HCT116 (cell line): ENCODE measurements around the gene KPNB1.

Experiments used
- EZH2phosphoT487 ChIP-seq: fragments of 200-600 bp; IDR thresholded peaks from 2 replicates; pipeline ENCODE4 v1.6.1; 2018; ENCODE audit warnings: antibody characterized with exemption, borderline replicate concordance
- POLR2A ChIP-seq: IDR thresholded peaks from 2 replicates; pipeline ENCODE4 v1.7.0; 2011; ENCODE audit warnings: borderline replicate concordance; ENCODE audit not compliant: insufficient read depth, insufficient read length; ENCODE audit errors: extremely low read depth
- RAD21 ChIP-seq: IDR thresholded peaks from 2 replicates; pipeline ENCODE4 v1.6.1; 2012; ENCODE audit warnings: low read depth, mild to moderate bottlenecking
- ZNF274 ChIP-seq: fragments of 200-500 bp; sonication (Bioruptor generic); IDR thresholded peaks from 2 replicates; pipeline ENCODE4 v1.6.1; 2014; ENCODE audit warnings: mild to moderate bottlenecking, low read depth, low read length, inconsistent platforms
- TF ChIP-seq, protein P1 (sequence below), 3 experiments: fragments of 200-600 bp in 1 of 3; sonication (generic) in 1 of 3; IDR thresholded peaks in 2 of 3; conservative IDR thresholded peaks in 1 of 3; 2 replicates each; pipeline ENCODE4 v1.5.1; 2012 to 2017; ENCODE audit warnings: low read depth in 2 of 3, low read length in 2 of 3, antibody characterized with exemption in 1 of 3, borderline replicate concordance in 1 of 3, control low read depth in 1 of 3, mild to moderate bottlenecking in 1 of 3, mixed read lengths in 1 of 3, mixed run types in 1 of 3, moderate library complexity in 1 of 3; ENCODE audit not compliant: insufficient read depth in 1 of 3
- TF ChIP-seq, protein P2 (sequence below): IDR thresholded peaks from 2 replicates; pipeline ENCODE4 v1.6.1; 2012; ENCODE audit warnings: low read depth

GRCh38 chr17:47686276-47686635 lies 36.5 kb downstream of the KPNB1 start:
- no peak for TF ChIP-seq RAD21
- TF ChIP-seq, protein P1, sequence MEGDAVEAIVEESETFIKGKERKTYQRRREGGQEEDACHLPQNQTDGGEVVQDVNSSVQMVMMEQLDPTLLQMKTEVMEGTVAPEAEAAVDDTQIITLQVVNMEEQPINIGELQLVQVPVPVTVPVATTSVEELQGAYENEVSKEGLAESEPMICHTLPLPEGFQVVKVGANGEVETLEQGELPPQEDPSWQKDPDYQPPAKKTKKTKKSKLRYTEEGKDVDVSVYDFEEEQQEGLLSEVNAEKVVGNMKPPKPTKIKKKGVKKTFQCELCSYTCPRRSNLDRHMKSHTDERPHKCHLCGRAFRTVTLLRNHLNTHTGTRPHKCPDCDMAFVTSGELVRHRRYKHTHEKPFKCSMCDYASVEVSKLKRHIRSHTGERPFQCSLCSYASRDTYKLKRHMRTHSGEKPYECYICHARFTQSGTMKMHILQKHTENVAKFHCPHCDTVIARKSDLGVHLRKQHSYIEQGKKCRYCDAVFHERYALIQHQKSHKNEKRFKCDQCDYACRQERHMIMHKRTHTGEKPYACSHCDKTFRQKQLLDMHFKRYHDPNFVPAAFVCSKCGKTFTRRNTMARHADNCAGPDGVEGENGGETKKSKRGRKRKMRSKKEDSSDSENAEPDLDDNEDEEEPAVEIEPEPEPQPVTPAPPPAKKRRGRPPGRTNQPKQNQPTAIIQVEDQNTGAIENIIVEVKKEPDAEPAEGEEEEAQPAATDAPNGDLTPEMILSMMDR (IDR thresholded peaks at IDR 0.05 in 2 of 3, conservative IDR thresholded peaks at IDR 0.05 in 1 of 3; ENCODE audit: borderline replicate concordance in 1 of 3, insufficient read depth in 1 of 3, low read depth in 2 of 3, low read length in 2 of 3), result no peak
- TF ChIP-seq ZNF274, result no peak
- TF ChIP-seq, protein P2, sequence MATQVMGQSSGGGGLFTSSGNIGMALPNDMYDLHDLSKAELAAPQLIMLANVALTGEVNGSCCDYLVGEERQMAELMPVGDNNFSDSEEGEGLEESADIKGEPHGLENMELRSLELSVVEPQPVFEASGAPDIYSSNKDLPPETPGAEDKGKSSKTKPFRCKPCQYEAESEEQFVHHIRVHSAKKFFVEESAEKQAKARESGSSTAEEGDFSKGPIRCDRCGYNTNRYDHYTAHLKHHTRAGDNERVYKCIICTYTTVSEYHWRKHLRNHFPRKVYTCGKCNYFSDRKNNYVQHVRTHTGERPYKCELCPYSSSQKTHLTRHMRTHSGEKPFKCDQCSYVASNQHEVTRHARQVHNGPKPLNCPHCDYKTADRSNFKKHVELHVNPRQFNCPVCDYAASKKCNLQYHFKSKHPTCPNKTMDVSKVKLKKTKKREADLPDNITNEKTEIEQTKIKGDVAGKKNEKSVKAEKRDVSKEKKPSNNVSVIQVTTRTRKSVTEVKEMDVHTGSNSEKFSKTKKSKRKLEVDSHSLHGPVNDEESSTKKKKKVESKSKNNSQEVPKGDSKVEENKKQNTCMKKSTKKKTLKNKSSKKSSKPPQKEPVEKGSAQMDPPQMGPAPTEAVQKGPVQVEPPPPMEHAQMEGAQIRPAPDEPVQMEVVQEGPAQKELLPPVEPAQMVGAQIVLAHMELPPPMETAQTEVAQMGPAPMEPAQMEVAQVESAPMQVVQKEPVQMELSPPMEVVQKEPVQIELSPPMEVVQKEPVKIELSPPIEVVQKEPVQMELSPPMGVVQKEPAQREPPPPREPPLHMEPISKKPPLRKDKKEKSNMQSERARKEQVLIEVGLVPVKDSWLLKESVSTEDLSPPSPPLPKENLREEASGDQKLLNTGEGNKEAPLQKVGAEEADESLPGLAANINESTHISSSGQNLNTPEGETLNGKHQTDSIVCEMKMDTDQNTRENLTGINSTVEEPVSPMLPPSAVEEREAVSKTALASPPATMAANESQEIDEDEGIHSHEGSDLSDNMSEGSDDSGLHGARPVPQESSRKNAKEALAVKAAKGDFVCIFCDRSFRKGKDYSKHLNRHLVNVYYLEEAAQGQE, result no peak
- TF ChIP-seq POLR2A, result no peak
- no peak for TF ChIP-seq EZH2phosphoT487
